ENCODE data around the gene GRIPAP1. TPM values are rescaled to one million over a fixed set of nuclear protein-coding genes. Genes with fewer than 3 reads are reported as not detected.

GRIPAP1 gene
- total RNA-seq, 4 donors from 2014 or later, result 30.0 to 43.7 (median 32.4) TPM

GRCh38 chrX:49040376-49040955 lies 38.4 kb upstream of the GRIPAP1 start:
- no peak for TF ChIP-seq POLR2A (IDR thresholded peaks at IDR 0.05)
- TF ChIP-seq, protein P1, sequence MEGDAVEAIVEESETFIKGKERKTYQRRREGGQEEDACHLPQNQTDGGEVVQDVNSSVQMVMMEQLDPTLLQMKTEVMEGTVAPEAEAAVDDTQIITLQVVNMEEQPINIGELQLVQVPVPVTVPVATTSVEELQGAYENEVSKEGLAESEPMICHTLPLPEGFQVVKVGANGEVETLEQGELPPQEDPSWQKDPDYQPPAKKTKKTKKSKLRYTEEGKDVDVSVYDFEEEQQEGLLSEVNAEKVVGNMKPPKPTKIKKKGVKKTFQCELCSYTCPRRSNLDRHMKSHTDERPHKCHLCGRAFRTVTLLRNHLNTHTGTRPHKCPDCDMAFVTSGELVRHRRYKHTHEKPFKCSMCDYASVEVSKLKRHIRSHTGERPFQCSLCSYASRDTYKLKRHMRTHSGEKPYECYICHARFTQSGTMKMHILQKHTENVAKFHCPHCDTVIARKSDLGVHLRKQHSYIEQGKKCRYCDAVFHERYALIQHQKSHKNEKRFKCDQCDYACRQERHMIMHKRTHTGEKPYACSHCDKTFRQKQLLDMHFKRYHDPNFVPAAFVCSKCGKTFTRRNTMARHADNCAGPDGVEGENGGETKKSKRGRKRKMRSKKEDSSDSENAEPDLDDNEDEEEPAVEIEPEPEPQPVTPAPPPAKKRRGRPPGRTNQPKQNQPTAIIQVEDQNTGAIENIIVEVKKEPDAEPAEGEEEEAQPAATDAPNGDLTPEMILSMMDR (IDR thresholded peaks at IDR 0.05), result no peak
- WGBS, 2 donors, result 16 to 53% methylated on average over 7 of the region's 7 CpGs
- no peak for DNase-seq (ENCODE audit: low spot score in 2 of 2)
- no peak overlapping the region for H3K4me3 ChIP-seq (ENCODE audit: low read depth, poor library complexity, severe bottlenecking)
- intact Hi-C loops (cut with DNase I; ENCODE audit: low total_unique reads), result no loop called here

GRCh38 chrX:49039598-49040375 lies 37.7 kb upstream of the GRIPAP1 start:
- DNase-seq (ENCODE audit: low spot score in 2 of 2), result peak; percentile 55 to 92
- TF ChIP-seq, protein P1 (IDR thresholded peaks at IDR 0.05), result no peak
- no peak for TF ChIP-seq POLR2A (IDR thresholded peaks at IDR 0.05)
- intact Hi-C loops (cut with DNase I; ENCODE audit: low total_unique reads), result no loop called here
- H3K4me3 ChIP-seq (ENCODE audit: low read depth, poor library complexity, severe bottlenecking), result no peak overlapping the region
- WGBS, 2 donors, result 4 to 44% methylated on average over 9 of the region's 9 CpGs

DNA sequence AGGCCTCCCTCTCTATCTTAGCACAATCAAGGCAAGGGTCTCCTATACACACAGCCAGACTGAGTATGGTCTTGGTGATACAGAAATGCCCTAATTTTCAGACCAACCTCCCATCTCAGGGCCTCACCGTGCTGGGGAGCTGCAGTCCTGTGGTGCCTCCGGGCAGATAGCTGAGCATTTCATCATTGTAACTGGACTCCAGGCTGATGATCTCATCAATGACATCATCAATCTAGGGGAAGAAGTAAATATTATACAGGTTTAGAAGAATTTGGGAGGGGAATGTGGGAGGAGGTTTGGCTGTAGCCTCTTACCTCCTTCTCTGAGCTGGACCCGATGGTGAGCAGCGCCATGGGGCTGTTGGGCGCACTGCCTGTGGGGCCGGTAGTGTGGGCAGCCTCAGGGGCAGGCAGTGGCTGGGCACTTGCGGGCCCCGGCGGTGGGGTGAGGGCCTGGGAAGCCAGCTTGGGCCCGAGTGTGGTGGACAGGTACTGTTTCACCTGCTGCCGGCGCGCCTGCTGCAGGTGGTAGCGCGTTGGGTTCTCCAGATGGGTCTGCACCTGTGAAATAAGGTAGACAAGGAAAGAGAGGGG lies 35.9 kb upstream of the GRIPAP1 start:
- no peak for DNase-seq (ENCODE audit: low spot score in 2 of 2)
- WGBS, 2 donors, result 91% methylated on average over 8 to 15 of the region's 15 CpGs
- intact Hi-C loops (cut with DNase I; ENCODE audit: low total_unique reads), result no loop called here
- H3K4me3 ChIP-seq (ENCODE audit: low read depth, poor library complexity, severe bottlenecking), result no peak overlapping the region
- TF ChIP-seq, protein P1 (IDR thresholded peaks at IDR 0.05), result no peak
- TF ChIP-seq POLR2A (IDR thresholded peaks at IDR 0.05), result no peak

- TF ChIP-seq, protein P1 (IDR thresholded peaks at IDR 0.05), result no peak
- TF ChIP-seq POLR2A (IDR thresholded peaks at IDR 0.05), result no peak
Measured at GRCh38 chrX:49030283-49030682, 28.2 kb upstream of the GRIPAP1 start.

GRCh38 chrX:49029876-49030275 lies 27.8 kb upstream of the GRIPAP1 start:
- no peak for DNase-seq (ENCODE audit: low spot score in 2 of 2)
- WGBS, 2 donors, result 57% methylated on average over 6 of the region's 6 CpGs; no CpG with 5 or more reads in 1 of the 2 donors
- no peak overlapping the region for H3K4me3 ChIP-seq (ENCODE audit: low read depth, poor library complexity, severe bottlenecking)
- intact Hi-C loops (cut with DNase I; ENCODE audit: low total_unique reads), result no loop called here
- TF ChIP-seq POLR2A (IDR thresholded peaks at IDR 0.05), result no peak
- TF ChIP-seq, protein P1 (IDR thresholded peaks at IDR 0.05), result no peak

More at GRCh38 chrX:49030283-49030682, 28.2 kb upstream of the GRIPAP1 start:
- no peak for DNase-seq (ENCODE audit: low spot score in 2 of 2)
- no peak overlapping the region for H3K4me3 ChIP-seq (ENCODE audit: low read depth, poor library complexity, severe bottlenecking)
- intact Hi-C loops (cut with DNase I; ENCODE audit: low total_unique reads), result no loop called here
- 69 to 77% methylated on average over 4 to 6 of the region's 6 CpGs for WGBS, 2 donors

Data from lower leg skin (tissue), 4 donors.